Omental fat pad (tissue), 4 donors: ENCODE data around the gene RMDN3. TPM values are rescaled to one million over a fixed set of nuclear protein-coding genes. Genes with fewer than 3 reads are reported as not detected.

Experiments
- ATAC-seq: fragments of 150-250 bp; one replicate; pipeline ENCODE4 v1.9.1; 2016; ENCODE audit warnings: mild to moderate bottlenecking, moderate library complexity; ENCODE audit not compliant: low FRiP score
- DNase-seq: peaks from one replicate; pipeline ENCODE4 v3.0.0-alpha.2; 2019; ENCODE audit warnings: low spot score
- CTCF ChIP-seq, 3 donors: fragments of 450-650 bp; IDR thresholded peaks; one replicate each; pipeline ENCODE4 v1.5.1; 2016 to 2017; ENCODE audit warnings: antibody characterized with exemption in 3 of 3, mild to moderate bottlenecking in 3 of 3, moderate library complexity in 2 of 3
- total RNA-seq, 4 donors: library from RNA; depleted of rRNA; stranded (reverse); fragments of >200 nt; gene quantifications; one replicate each; pipeline ENCODE4 v1.1.0, GENCODE V29; 2016

Gene RMDN3
- total RNA-seq, 4 donors from 2014 or later, result 32.8 to 50.8 (median 43.7) TPM

GRCh38 chr15:40739854-40740253 is 15.2 kb downstream of the RMDN3 start:
- TF ChIP-seq CTCF (IDR thresholded peaks at IDR 0.05), result no peak
- ATAC-seq (no peak), DNase-seq (no peak)

- ATAC-seq (no peak), DNase-seq (no peak)
- no peak for TF ChIP-seq CTCF (IDR thresholded peaks at IDR 0.05)
These were observed 16.0 kb downstream of the RMDN3 start for GRCh38 chr15:40739047-40739446.

GRCh38 chr15:40737048-40737447 is 18.0 kb downstream of the RMDN3 start:
- DNase-seq, result no peak
- ATAC-seq, result no peak
- no peak for TF ChIP-seq CTCF (IDR thresholded peaks at IDR 0.05)

GRCh38 chr15:40736575-40736974 is 18.5 kb downstream of the RMDN3 start:
- ATAC-seq, result no peak
- no peak for TF ChIP-seq CTCF (IDR thresholded peaks at IDR 0.05)
- no peak for DNase-seq

- TF ChIP-seq CTCF (IDR thresholded peaks at IDR 0.05), result no peak
These were observed 24.0 kb downstream of the RMDN3 start for GRCh38 chr15:40731034-40731433.

GRCh38 chr15:40723919-40724318 is 31.1 kb downstream of the RMDN3 start:
- no peak for TF ChIP-seq CTCF (IDR thresholded peaks at IDR 0.05)
- ATAC-seq (no peak), DNase-seq (no peak)

More at GRCh38 chr15:40731034-40731433, 24.0 kb downstream of the RMDN3 start:
- ATAC-seq (no peak), DNase-seq (no peak)

GRCh38 chr15:40722934-40723333 is 32.1 kb downstream of the RMDN3 start:
- DNase-seq (no peak), ATAC-seq (no peak)
- TF ChIP-seq CTCF (IDR thresholded peaks at IDR 0.05), result no peak
